GM12878 (cell line): ENCODE measurements around the gene POC1B. TPM values are rescaled to one million over a fixed set of nuclear protein-coding genes. Genes with fewer than 3 reads are reported as not detected.

ENCODE experiments used
- ATAC-seq: fragments of 200-7000 bp; cut with Tn5 transposase; 3 replicates; pipeline ENCODE4 v1.9.1; 2020; ENCODE audit warnings: mild to moderate bottlenecking, moderate library complexity
- BruUV-seq: library from RNA; stranded (reverse); fragments of 400-500 nt; replicated peaks from 2 replicates; lab custom pipeline; 2021; lab: Mats Ljungman, UMichigan
- CTCF ChIA-PET: fragments of 300-600 bp; sonication (Branson Sonifier 250); formaldehyde crosslinking; extraction: SDS; loops from one replicate; lab custom pipeline; 2021; ENCODE audit warnings: inconsistent platforms; lab: Yijun Ruan, JAX
- POLR2A ChIA-PET: fragments of 350-600 bp; formaldehyde crosslinking; extraction: SDS; loops from one replicate; lab custom pipeline; 2021; ENCODE audit warnings: inconsistent platforms; lab: Charles Lee
- RAD21 ChIA-PET: fragments of 300-600 bp; sonication (Branson Sonifier 250); formaldehyde crosslinking; loops from one replicate; lab custom pipeline; 2023; ENCODE audit warnings: antibody characterized with exemption; ENCODE audit not compliant: unreplicated experiment; lab: Charles Lee
- SMC1A ChIA-PET: fragments of 300-600 bp; sonication (Branson Sonifier 250); formaldehyde crosslinking; loops from one replicate; lab custom pipeline; 2023; ENCODE audit not compliant: unreplicated experiment, uncharacterized antibody; lab: Charles Lee
- DNase-seq: peaks from one replicate; pipeline ENCODE4 v3.0.0-alpha.2; 2011; ENCODE audit warnings: low read depth, low spot score
- FAIRE-seq: peaks from 3 replicates; lab custom pipeline; 2011; peaks lifted over from hg19 to GRCh38; lab: Jason Lieb, UNC
- H2AFZ ChIP-seq: 2 replicates; pipeline ENCODE4 v1.6.0; 2011; ENCODE audit warnings: low read depth, low read length, control low read depth; ENCODE audit not compliant: control insufficient read depth
- H3K27ac ChIP-seq: 2 replicates; pipeline ENCODE4 v1.5.1; 2011; ENCODE audit warnings: control low read depth; ENCODE audit not compliant: control insufficient read depth, insufficient read depth
- H3K27me3 ChIP-seq, 2 experiments: replicated peaks in 1 of 2; 2 replicates each; pipeline versions ENCODE4 v1.6.0 to v1.6.1; 2011; ENCODE audit warnings: low read length in 1 of 2; ENCODE audit not compliant: control insufficient read depth in 2 of 2, insufficient read depth in 2 of 2
- H3K36me3 ChIP-seq, 2 experiments: 2 replicates each; pipeline ENCODE4 v1.5.1; 2011; ENCODE audit warnings: low read length in 1 of 2; ENCODE audit not compliant: control insufficient read depth in 2 of 2, insufficient read depth in 2 of 2
- H3K4me1 ChIP-seq: 2 replicates; pipeline ENCODE4 v1.6.1; 2011; ENCODE audit warnings: mild to moderate bottlenecking, low read length, moderate library complexity, mixed read lengths; ENCODE audit not compliant: control insufficient read depth, insufficient read depth
- H3K4me2 ChIP-seq: 2 replicates; pipeline ENCODE4 v1.6.0; 2011; ENCODE audit warnings: control low read depth; ENCODE audit not compliant: control insufficient read depth, insufficient read depth
- H3K4me3 ChIP-seq: fragments of 200-600 bp; sonication (generic); 2 replicates; pipeline ENCODE4 v1.5.1; 2016
- H3K79me2 ChIP-seq: 2 replicates; pipeline ENCODE4 v1.6.0; 2011; ENCODE audit warnings: low read length; ENCODE audit not compliant: control insufficient read depth, insufficient read depth
- H3K9ac ChIP-seq: 2 replicates; pipeline ENCODE4 v1.8.0; 2011; ENCODE audit warnings: low read length, control low read depth, mixed read lengths; ENCODE audit not compliant: control insufficient read depth, insufficient read depth
- H3K9me3 ChIP-seq: replicated peaks from 3 replicates; pipeline ENCODE4 v1.5.1; 2011; ENCODE audit warnings: mild to moderate bottlenecking, low read length; ENCODE audit not compliant: control insufficient read depth, insufficient read depth
- H4K20me1 ChIP-seq: 2 replicates; pipeline ENCODE4 v1.6.0; 2011; ENCODE audit not compliant: control insufficient read depth, insufficient read depth
- CTCF ChIP-seq, 3 experiments: IDR thresholded peaks in 2 of 3; conservative IDR thresholded peaks in 1 of 3; 2 replicates each; pipeline ENCODE4 v1.5.1; 2011; ENCODE audit warnings: low read depth in 3 of 3, low read length in 3 of 3, mild to moderate bottlenecking in 3 of 3, control low read depth in 2 of 3, moderate library complexity in 2 of 3, inconsistent platforms in 1 of 3, mixed read lengths in 1 of 3; ENCODE audit not compliant: control insufficient read depth in 2 of 3, insufficient read depth in 1 of 3; ENCODE audit errors: extremely low read depth in 1 of 3
- DPF2 ChIP-seq: fragments of 450-650 bp; IDR thresholded peaks from 2 replicates; pipeline ENCODE4 v1.6.1; 2017; ENCODE audit warnings: mild to moderate bottlenecking
- HCFC1 ChIP-seq: fragments of 150-350 bp; IDR thresholded peaks from 2 replicates; pipeline ENCODE4 v1.6.1; 2014; ENCODE audit warnings: low read length
- HDAC6 ChIP-seq: fragments of 200-600 bp; sonication (generic); IDR thresholded peaks from one replicate; pipeline ENCODE4 v1.8.0; 2017; ENCODE audit warnings: antibody characterized with exemption; ENCODE audit not compliant: unreplicated experiment
- JUND ChIP-seq: IDR thresholded peaks from 2 replicates; pipeline ENCODE4 v1.6.1; 2012; ENCODE audit warnings: low read depth, mild to moderate bottlenecking, low read length, improper control_type of control experiment, moderate library complexity
- MYB ChIP-seq: fragments of 150-350 bp; IDR thresholded peaks from 2 replicates; pipeline ENCODE4 v1.6.1; 2014; ENCODE audit warnings: mild to moderate bottlenecking, low read depth, low read length, borderline replicate concordance
- ZNF384 ChIP-seq: IDR thresholded peaks from 2 replicates; pipeline ENCODE4 v1.6.1; 2012; ENCODE audit warnings: low read depth, mild to moderate bottlenecking, low read length, improper control_type of control experiment, borderline replicate concordance
- WGBS: methylation state at CpG from one replicate; pipeline ENCODE4 v1.1.6; 2016; ENCODE audit warnings: low lambda C conversion rate; ENCODE audit not compliant: insufficient replicate concordance, insufficient coverage; ENCODE audit errors: missing lambda C conversion rate; 5-methylcytosine and 5-hydroxymethylcytosine counted together
- in situ Hi-C: fragments of 300-500 bp; cut with MboI; formaldehyde crosslinking; loops from 9 replicates; pipeline ENCODE4 v1.14.3; 2018; ENCODE audit warnings: mixed read lengths
- intact Hi-C: fragments of 100-400 bp; cut with micrococcal nuclease; formaldehyde crosslinking; loops from one replicate; pipeline ENCODE4 v1.14.2; 2022; ENCODE audit not compliant: unreplicated experiment
- polyA plus RNA-seq, 11 experiments: library from polyadenylated mRNA; depleted of rRNA in 4 of 11; unstranded in 6 of 11; stranded (reverse) in 5 of 11; fragments of >200 nt; fragmentation: Nextera tagmentation in 4 of 11; fragmentation: Illumina TruSeq in 1 of 11; extraction: Ambion mirVana in 4 of 11; extraction: Trizol in 1 of 11; gene quantifications; 1 replicate in 1 of 11; 2 replicates in 10 of 11; pipeline versions ENCODE4 v1.2.1 to v1.2.3, GENCODE V29; 2011 to 2016; ENCODE audit warnings: inconsistent platforms in 2 of 11, missing spikeins in 2 of 11, low read depth in 1 of 11
- total RNA-seq, 4 experiments: library from RNA; depleted of rRNA in 3 of 4; stranded (reverse); fragments of >200 nt in 3 of 4; fragmentation: Illumina TruSeq in 1 of 4; extraction: Trizol in 1 of 4; gene quantifications; 2 replicates each; pipeline versions ENCODE4 v1.2.1 to v1.2.3, GENCODE V29; 2013 to 2021
- TF ChIP-seq, protein P1 (sequence below): fragments of 450-650 bp; formaldehyde crosslinking; IDR thresholded peaks from 2 replicates; pipeline ENCODE4 v1.5.0; 2022; ENCODE audit warnings: mild to moderate bottlenecking, missing genetic modification characterization
- TF ChIP-seq, protein P2 (sequence below): fragments of 450-650 bp; IDR thresholded peaks from 2 replicates; pipeline ENCODE4 v1.6.1; 2016; ENCODE audit warnings: mild to moderate bottlenecking
- TF ChIP-seq, protein P3 (sequence below): fragments of 150-350 bp; IDR thresholded peaks from 2 replicates; pipeline ENCODE4 v1.6.1; 2016; ENCODE audit warnings: low read depth, low read length

The POC1B gene
- total and polyA plus RNA-seq, 10 of the 15 experiments (the other 5 are each of a cell fraction or from before 2014, with no cell fraction given) = 4.4 to 17.8 (median 11.3) TPM

GRCh38 chr12:89542912-89543592 lies 17.2 kb upstream of the POC1B start (continued):
- TF ChIP-seq CTCF (IDR thresholded peaks at IDR 0.05 in 2 of 3, conservative IDR thresholded peaks at IDR 0.05 in 1 of 3; ENCODE audit: control insufficient read depth in 2 of 3, extremely low read depth in 1 of 3, insufficient read depth in 1 of 3, low read depth in 3 of 3, low read length in 3 of 3) = peak; percentile 86 to 91 (median 89)

- ChIA-PET POLR2A (no interaction called here), RAD21 (interaction anchor here (1.0 to 3.4 kb wide), 7 partner anchors 61 to 1399 kb away, joined by 3 to 43 read pairs (median 6); no protein-coding TSS in a partner anchor), CTCF (interaction anchor here (0.6 to 6.8 kb wide), 22 partner anchors 10 to 709 kb away, joined by 3 to 95 read pairs (median 6); partner anchors contain the start of gene POC1B), SMC1A (interaction anchor here (1.0 to 8.1 kb wide), 15 partner anchors 11 to 622 kb away, joined by 3 to 93 read pairs (median 7); no protein-coding TSS in a partner anchor)
- Histone ChIP-seq H3K36me3 (no peaks in the 10 kb centered on the region), H3K4me3 (no peak overlapping the region), H4K20me1 (no peaks in the 10 kb centered on the region), H2AFZ (no peak overlapping the region), H3K9ac (no peak overlapping the region), H3K9me3 (no peaks in the 10 kb centered on the region), H3K79me2 (no peaks in the 10 kb centered on the region), H3K27ac (no peak overlapping the region), H3K27me3 (no peaks in the 10 kb centered on the region), H3K4me1 (peaks cover 4% of the 10 kb centered on the region; the same call in 1 of the 2 replicates), H3K4me2 (no peak overlapping the region)
- WGBS = 95% methylated on average over 2 of the region's 2 CpGs
- intact Hi-C loops = loop anchor here (2.0 to 10.0 kb wide), 6 partner anchors 165 to 1413 kb away; partner anchors contain the start of genes ATP2B1 and CCER1
- no TSS peak for BruUV-seq
- in situ Hi-C loops = loop anchor here (5.0 to 10.0 kb wide), 2 partner anchors 560 to 713 kb away; no protein-coding TSS in a partner anchor
- DNase-seq (no peak), FAIRE-seq (no peak), ATAC-seq (no peak)
- TF ChIP-seq MYB (no peak), ZNF384 (no peak), HDAC6 (no peak), JUND (no peak), HCFC1 (no peak), DPF2 (no peak)
- TF ChIP-seq, protein P1, sequence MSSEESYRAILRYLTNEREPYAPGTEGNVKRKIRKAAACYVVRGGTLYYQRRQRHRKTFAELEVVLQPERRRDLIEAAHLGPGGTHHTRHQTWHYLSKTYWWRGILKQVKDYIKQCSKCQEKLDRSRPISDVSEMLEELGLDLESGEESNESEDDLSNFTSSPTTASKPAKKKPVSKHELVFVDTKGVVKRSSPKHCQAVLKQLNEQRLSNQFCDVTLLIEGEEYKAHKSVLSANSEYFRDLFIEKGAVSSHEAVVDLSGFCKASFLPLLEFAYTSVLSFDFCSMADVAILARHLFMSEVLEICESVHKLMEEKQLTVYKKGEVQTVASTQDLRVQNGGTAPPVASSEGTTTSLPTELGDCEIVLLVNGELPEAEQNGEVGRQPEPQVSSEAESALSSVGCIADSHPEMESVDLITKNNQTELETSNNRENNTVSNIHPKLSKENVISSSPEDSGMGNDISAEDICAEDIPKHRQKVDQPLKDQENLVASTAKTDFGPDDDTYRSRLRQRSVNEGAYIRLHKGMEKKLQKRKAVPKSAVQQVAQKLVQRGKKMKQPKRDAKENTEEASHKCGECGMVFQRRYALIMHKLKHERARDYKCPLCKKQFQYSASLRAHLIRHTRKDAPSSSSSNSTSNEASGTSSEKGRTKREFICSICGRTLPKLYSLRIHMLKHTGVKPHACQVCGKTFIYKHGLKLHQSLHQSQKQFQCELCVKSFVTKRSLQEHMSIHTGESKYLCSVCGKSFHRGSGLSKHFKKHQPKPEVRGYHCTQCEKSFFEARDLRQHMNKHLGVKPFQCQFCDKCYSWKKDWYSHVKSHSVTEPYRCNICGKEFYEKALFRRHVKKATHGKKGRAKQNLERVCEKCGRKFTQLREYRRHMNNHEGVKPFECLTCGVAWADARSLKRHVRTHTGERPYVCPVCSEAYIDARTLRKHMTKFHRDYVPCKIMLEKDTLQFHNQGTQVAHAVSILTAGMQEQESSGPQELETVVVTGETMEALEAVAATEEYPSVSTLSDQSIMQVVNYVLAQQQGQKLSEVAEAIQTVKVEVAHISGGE (CRISPR knock-in tag) = no peak
- TF ChIP-seq, protein P2, sequence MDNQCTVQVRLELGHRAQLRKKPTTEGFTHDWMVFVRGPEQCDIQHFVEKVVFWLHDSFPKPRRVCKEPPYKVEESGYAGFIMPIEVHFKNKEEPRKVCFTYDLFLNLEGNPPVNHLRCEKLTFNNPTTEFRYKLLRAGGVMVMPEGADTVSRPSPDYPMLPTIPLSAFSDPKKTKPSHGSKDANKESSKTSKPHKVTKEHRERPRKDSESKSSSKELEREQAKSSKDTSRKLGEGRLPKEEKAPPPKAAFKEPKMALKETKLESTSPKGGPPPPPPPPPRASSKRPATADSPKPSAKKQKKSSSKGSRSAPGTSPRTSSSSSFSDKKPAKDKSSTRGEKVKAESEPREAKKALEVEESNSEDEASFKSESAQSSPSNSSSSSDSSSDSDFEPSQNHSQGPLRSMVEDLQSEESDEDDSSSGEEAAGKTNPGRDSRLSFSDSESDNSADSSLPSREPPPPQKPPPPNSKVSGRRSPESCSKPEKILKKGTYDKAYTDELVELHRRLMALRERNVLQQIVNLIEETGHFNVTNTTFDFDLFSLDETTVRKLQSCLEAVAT = no peak
- TF ChIP-seq, protein P3, sequence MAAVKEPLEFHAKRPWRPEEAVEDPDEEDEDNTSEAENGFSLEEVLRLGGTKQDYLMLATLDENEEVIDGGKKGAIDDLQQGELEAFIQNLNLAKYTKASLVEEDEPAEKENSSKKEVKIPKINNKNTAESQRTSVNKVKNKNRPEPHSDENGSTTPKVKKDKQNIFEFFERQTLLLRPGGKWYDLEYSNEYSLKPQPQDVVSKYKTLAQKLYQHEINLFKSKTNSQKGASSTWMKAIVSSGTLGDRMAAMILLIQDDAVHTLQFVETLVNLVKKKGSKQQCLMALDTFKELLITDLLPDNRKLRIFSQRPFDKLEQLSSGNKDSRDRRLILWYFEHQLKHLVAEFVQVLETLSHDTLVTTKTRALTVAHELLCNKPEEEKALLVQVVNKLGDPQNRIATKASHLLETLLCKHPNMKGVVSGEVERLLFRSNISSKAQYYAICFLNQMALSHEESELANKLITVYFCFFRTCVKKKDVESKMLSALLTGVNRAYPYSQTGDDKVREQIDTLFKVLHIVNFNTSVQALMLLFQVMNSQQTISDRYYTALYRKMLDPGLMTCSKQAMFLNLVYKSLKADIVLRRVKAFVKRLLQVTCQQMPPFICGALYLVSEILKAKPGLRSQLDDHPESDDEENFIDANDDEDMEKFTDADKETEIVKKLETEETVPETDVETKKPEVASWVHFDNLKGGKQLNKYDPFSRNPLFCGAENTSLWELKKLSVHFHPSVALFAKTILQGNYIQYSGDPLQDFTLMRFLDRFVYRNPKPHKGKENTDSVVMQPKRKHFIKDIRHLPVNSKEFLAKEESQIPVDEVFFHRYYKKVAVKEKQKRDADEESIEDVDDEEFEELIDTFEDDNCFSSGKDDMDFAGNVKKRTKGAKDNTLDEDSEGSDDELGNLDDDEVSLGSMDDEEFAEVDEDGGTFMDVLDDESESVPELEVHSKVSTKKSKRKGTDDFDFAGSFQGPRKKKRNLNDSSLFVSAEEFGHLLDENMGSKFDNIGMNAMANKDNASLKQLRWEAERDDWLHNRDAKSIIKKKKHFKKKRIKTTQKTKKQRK = no peak
Measured at GRCh38 chr12:89542236-89542635, 16.4 kb upstream of the POC1B start.
